ENCODE data around the gene POU2AF1.
A peak's percentile ranks its signal among the peaks of the same experiment; 100 is the strongest.
"Not testable (repeated sequence)": the region's sequence is repeated elsewhere in the genome, so short reads cannot be mapped to it uniquely, and the experiment has no call there.

Gene POU2AF1

GRCh38 chr11:111405551-111405950 lies 26.5 kb upstream of the POU2AF1 start:
- Histone ChIP-seq H3K4me2 (ENCODE audit: low read depth, low read length, poor library complexity, severe bottlenecking) (peak overlapping the region; percentile 16), H3F3A (ENCODE audit: insufficient read depth) (peaks cover 16% of the 10 kb centered on the region), H3K9me2 (replicated peaks; ENCODE audit: insufficient read depth, low read length) (no peaks in the 10 kb centered on the region), H2AFZ (ENCODE audit: low read depth, low read length, severe bottlenecking) (no peak overlapping the region), H3K27me3 (ENCODE audit: low read length) (no peaks in the 10 kb centered on the region), H3K79me2 (ENCODE audit: insufficient read depth, low read length) (no peaks in the 10 kb centered on the region), H3K4me3 (ENCODE audit: insufficient read depth, low read length, poor library complexity, severe bottlenecking) (no peak overlapping the region), H4K20me1 (ENCODE audit: low read depth, low read length) (no peaks in the 10 kb centered on the region), H3K9ac (ENCODE audit: low read length) (peak overlapping the region; percentile 39; the same call in 1 of the 2 replicates), H3K36me3 (ENCODE audit: low read length) (no peaks in the 10 kb centered on the region; the same call in 1 of the 2 replicates), H3K9me3 (ENCODE audit: insufficient read depth, low read length) (peaks cover 15% of the 10 kb centered on the region), H3K27ac (ENCODE audit: low read depth, low read length) (peak overlapping the region; percentile 42)
- TF ChIP-seq EZH2phosphoT487 (conservative IDR thresholded peaks at IDR 0.05; ENCODE audit: low read length) (no peak), CTCF (IDR thresholded peaks at IDR 0.05; ENCODE audit: insufficient read depth, low read length, poor library complexity, severe bottlenecking) (no peak)

- TF ChIP-seq CTCF (IDR thresholded peaks at IDR 0.05; ENCODE audit: insufficient read depth, low read length, poor library complexity, severe bottlenecking) = no peak
- TF ChIP-seq EZH2phosphoT487 (conservative IDR thresholded peaks at IDR 0.05; ENCODE audit: low read length) = no peak
- Histone ChIP-seq H3K79me2 (ENCODE audit: insufficient read depth, low read length) (no peaks in the 10 kb centered on the region), H3K36me3 (ENCODE audit: low read length) (no peaks in the 10 kb centered on the region; the same call in 1 of the 2 replicates), H3K27ac (ENCODE audit: low read depth, low read length) (peak overlapping the region; percentile 21; the same call in 1 of the 2 replicates), H3F3A (ENCODE audit: insufficient read depth) (peaks cover 30% of the 10 kb centered on the region), H3K9me2 (replicated peaks; ENCODE audit: insufficient read depth, low read length) (no peaks in the 10 kb centered on the region), H3K27me3 (ENCODE audit: low read length) (no peaks in the 10 kb centered on the region), H4K20me1 (ENCODE audit: low read depth, low read length) (no peaks in the 10 kb centered on the region), H3K4me2 (ENCODE audit: low read depth, low read length, poor library complexity, severe bottlenecking) (no peak overlapping the region), H3K9me3 (ENCODE audit: insufficient read depth, low read length) (peaks cover 15% of the 10 kb centered on the region), H3K9ac (ENCODE audit: low read length) (no peak overlapping the region), H2AFZ (ENCODE audit: low read depth, low read length, severe bottlenecking) (no peak overlapping the region), H3K4me3 (ENCODE audit: insufficient read depth, low read length, poor library complexity, severe bottlenecking) (no peak overlapping the region)
Observed at GRCh38 chr11:111403051-111403726, 24.1 kb upstream of the POU2AF1 start.

GRCh38 chr11:111402411-111402810 lies 23.3 kb upstream of the POU2AF1 start:
- Histone ChIP-seq H3K9ac (ENCODE audit: low read length) (no peak overlapping the region), H3K9me2 (replicated peaks; ENCODE audit: insufficient read depth, low read length) (no peaks in the 10 kb centered on the region), H3K27ac (ENCODE audit: low read depth, low read length) (peak overlapping the region; percentile 21; the same call in 1 of the 2 replicates), H3K27me3 (ENCODE audit: low read length) (no peaks in the 10 kb centered on the region), H3K36me3 (ENCODE audit: low read length) (no peaks in the 10 kb centered on the region; the same call in 1 of the 2 replicates), H4K20me1 (ENCODE audit: low read depth, low read length) (no peaks in the 10 kb centered on the region), H3K79me2 (ENCODE audit: insufficient read depth, low read length) (0 out of 2 replicates have a peak, but pooled peaks cover 4% of the 10 kb centered on the region), H3K4me3 (ENCODE audit: insufficient read depth, low read length, poor library complexity, severe bottlenecking) (no peak overlapping the region), H3F3A (ENCODE audit: insufficient read depth) (peaks cover 38% of the 10 kb centered on the region), H3K9me3 (ENCODE audit: insufficient read depth, low read length) (peaks cover 15% of the 10 kb centered on the region), H2AFZ (ENCODE audit: low read depth, low read length, severe bottlenecking) (no peak overlapping the region), H3K4me2 (ENCODE audit: low read depth, low read length, poor library complexity, severe bottlenecking) (no peak overlapping the region)
- TF ChIP-seq EZH2phosphoT487 (conservative IDR thresholded peaks at IDR 0.05; ENCODE audit: low read length) = no peak
- no peak for TF ChIP-seq CTCF (IDR thresholded peaks at IDR 0.05; ENCODE audit: insufficient read depth, low read length, poor library complexity, severe bottlenecking)

- H3K27me3 ChIP-seq (ENCODE audit: low read length); H3K9me2 ChIP-seq (replicated peaks; ENCODE audit: insufficient read depth, low read length); H3K9ac ChIP-seq (ENCODE audit: low read length); H3K79me2 ChIP-seq (ENCODE audit: insufficient read depth, low read length); H4K20me1 ChIP-seq (ENCODE audit: low read depth, low read length); H3K36me3 ChIP-seq (ENCODE audit: low read length); H3K4me2 ChIP-seq (ENCODE audit: low read depth, low read length, poor library complexity, severe bottlenecking); H3K4me3 ChIP-seq (ENCODE audit: insufficient read depth, low read length, poor library complexity, severe bottlenecking); H2AFZ ChIP-seq (ENCODE audit: low read depth, low read length, severe bottlenecking): not testable (repeated sequence)
- peaks cover 40% of the 10 kb centered on the region for H3F3A ChIP-seq (ENCODE audit: insufficient read depth)
- H3K9me3 ChIP-seq (ENCODE audit: insufficient read depth, low read length) = peaks cover 15% of the 10 kb centered on the region
- H3K27ac ChIP-seq (ENCODE audit: low read depth, low read length) = peak overlapping the region; percentile 32; the same call in 1 of the 2 replicates
Observed at GRCh38 chr11:111401957-111402356, 22.9 kb upstream of the POU2AF1 start.
